Urinary bladder (tissue), 4 donors: Measurements from ENCODE around the gene TXNRD1. TPM values are rescaled to one million over a fixed set of nuclear protein-coding genes. Genes with fewer than 3 reads are reported as not detected.

ENCODE experiments used
- DNase-seq: peaks from one replicate; pipeline ENCODE4 v3.0.0-alpha.2; 2015; ENCODE audit errors: extremely low spot score
- H3K27ac ChIP-seq: one replicate; pipeline ENCODE4 v1.5.1; 2013; ENCODE audit warnings: low read depth, mild to moderate bottlenecking, moderate library complexity
- H3K36me3 ChIP-seq: one replicate; pipeline ENCODE4 v1.6.1; 2013; ENCODE audit warnings: mild to moderate bottlenecking, moderate library complexity; ENCODE audit not compliant: insufficient read depth
- H3K4me1 ChIP-seq: one replicate; pipeline ENCODE4 v1.6.1; 2013; ENCODE audit warnings: mild to moderate bottlenecking, moderate library complexity; ENCODE audit not compliant: insufficient read depth
- H3K4me3 ChIP-seq: one replicate; pipeline ENCODE4 v1.5.1; 2013; ENCODE audit warnings: low read depth, low read length
- WGBS: extraction: QIAGEN DNeasy Blood & Tissue Kit; methylation state at CpG from one replicate; pipeline ENCODE4 v1.1.7; 2013; 5-methylcytosine and 5-hydroxymethylcytosine counted together
- polyA plus RNA-seq: library from polyadenylated mRNA; stranded (reverse); fragments of 200-250 nt; gene quantifications from one replicate; pipeline ENCODE4 v1.2.3, GENCODE V29; 2013
- total RNA-seq: library from RNA; depleted of rRNA; stranded (reverse); fragments of >200 nt; gene quantifications from one replicate; pipeline ENCODE4 v1.2.3, GENCODE V29; 2014
- donor health status: healthy with polysubstance abuse.
- donor health status: healthy.

TXNRD1 gene
- total and polyA plus RNA-seq, 2 donors: 69.4 to 267 TPM

DNA sequence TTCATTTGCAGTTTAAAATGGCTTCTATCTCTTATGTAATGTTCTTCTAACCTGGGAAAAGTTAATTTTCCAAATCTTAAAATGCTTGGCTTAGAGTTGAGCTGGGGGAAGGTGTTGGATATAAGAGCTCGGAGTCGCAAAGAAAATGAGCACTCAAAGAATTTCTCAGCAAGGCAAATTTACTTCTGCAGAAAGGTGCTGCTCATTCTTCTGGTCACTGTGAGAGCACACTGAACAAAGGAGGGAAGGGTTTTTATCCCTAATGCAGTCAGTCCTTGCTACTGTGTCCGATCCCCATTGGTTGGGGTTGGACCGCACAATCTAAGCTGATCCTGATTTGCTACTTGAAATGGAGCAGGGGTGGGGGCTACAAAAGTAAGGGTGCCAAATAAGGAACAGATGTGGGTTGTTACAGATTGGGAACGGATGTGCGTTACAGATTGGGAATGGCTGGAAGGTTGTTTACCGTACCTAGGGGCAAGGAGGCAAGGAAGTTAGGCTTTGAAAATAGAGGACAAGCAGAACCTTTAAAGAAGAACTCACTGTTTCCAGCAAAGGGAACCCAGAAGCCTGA is 19.4 kb downstream of the TXNRD1 start:
- Histone ChIP-seq H3K36me3 (no peaks in the 10 kb centered on the region), H3K4me3 (no peak overlapping the region), H3K4me1 (no peaks in the 10 kb centered on the region), H3K27ac (no peak overlapping the region)
- 93% methylated on average over 7 of the region's 7 CpGs for WGBS
- no peak for DNase-seq

DNA sequence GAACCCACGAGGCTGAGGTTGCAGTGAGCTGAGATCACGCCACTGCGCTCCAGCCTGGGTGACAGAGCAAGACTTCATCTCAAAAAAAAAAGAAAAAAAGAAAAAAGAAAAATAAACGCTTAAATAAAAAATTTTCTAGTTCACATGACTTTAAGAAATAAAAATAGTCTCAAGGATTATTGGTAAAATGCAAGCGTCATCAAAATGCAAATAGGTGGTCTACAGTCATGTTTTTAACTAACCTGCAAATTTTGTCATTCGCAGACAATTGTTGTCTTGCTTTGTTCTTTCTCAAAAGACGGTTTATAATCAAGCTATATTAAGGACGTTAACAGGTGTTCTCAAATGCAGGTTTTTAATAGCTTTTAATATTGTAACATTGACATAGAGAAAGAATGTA is 22.4 kb downstream of the TXNRD1 start:
- Histone ChIP-seq H3K27ac (no peak overlapping the region), H3K36me3 (no peaks in the 10 kb centered on the region), H3K4me1 (no peaks in the 10 kb centered on the region), H3K4me3 (no peak overlapping the region)
- DNase-seq: no peak
- WGBS: 91% methylated on average over 8 of the region's 8 CpGs

DNA sequence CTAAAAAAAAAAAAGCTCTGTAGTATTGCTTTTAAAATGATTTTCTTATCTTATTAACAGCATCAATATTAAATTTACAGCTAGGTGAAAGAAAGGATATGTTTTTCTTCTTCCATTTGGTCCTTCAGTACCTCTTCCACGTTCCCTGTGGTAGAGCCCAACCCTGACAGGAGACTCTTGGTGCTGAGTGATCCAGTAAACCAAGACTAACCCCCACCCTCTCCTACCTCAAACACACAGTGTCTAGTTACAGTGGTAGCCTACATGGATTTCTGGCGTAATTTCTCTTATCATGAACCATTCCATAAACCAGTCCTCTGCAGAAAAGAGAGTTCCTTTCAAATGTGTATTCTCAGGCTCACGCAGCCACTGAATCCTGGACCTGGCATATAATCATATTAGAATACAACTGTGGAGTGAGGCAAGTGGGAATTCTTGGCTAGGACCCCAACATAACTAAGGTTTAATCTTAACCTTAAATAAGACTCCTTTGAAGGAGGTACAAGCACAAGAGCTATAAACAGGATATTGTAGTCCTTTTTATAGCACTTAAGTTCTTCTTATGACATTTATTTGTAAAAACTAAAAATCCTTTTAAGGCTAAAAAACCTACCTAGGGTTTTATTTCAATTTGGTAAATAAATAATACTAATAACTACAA is 27.1 kb downstream of the TXNRD1 start:
- H3K36me3 ChIP-seq: no peaks in the 10 kb centered on the region
- H3K4me3 ChIP-seq: no peak overlapping the region
- H3K4me1 ChIP-seq: no peaks in the 10 kb centered on the region
- DNase-seq: no peak
- H3K27ac ChIP-seq: no peak overlapping the region
- WGBS: 38% methylated on average over 3 of the region's 3 CpGs

DNA sequence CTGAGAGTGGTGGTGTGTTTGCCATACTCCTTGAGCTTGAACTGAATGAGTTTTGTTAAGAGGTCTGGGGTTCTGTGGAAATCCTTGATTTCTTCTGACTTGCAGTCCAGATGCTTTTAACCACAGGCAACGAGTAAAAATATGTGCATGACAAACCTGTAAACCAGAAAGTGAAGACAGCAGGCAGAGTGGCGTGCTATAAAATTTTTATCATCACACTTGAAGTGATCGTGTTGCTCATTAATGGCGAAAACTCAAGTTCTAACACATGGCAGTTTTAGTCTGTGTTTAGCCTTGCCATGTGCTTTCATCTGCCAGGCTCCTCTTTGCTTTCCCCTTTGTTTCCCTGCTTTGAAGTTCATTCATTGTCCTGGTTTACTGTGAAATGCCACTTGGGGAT is 28.0 kb downstream of the TXNRD1 start:
- WGBS: 37% methylated on average over 4 of the region's 4 CpGs
- Histone ChIP-seq H3K27ac (no peak overlapping the region), H3K36me3 (no peaks in the 10 kb centered on the region), H3K4me1 (no peaks in the 10 kb centered on the region), H3K4me3 (no peak overlapping the region)
- DNase-seq: no peak

GRCh38 chr12:104243971-104244370 is 28.4 kb downstream of the TXNRD1 start:
- DNase-seq: no peak
- Histone ChIP-seq H3K4me3 (no peak overlapping the region), H3K4me1 (no peaks in the 10 kb centered on the region), H3K36me3 (no peaks in the 10 kb centered on the region), H3K27ac (no peak overlapping the region)
- 70% methylated on average over 1 of the region's 1 CpG for WGBS

DNA sequence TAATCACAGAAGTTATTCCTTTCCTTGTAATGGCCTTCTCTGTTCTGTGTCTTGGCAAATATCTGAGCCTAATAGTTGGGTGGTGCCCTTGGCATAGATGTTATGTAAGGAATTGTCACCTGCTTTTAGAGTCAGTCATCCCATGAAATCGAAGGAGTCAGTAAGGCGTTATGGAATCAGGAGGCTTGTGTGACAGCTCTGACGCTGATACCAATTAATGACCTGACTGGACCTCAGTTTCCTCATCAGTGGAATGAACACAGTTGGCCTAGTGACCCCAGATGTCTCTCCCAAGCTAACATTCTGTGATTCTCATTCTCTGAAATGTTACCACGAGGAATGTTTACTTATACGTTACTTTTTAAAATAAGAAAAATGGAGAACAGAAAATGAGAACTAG is 32.1 kb downstream of the TXNRD1 start:
- Histone ChIP-seq H3K4me1 (no peaks in the 10 kb centered on the region), H3K27ac (no peak overlapping the region), H3K4me3 (no peak overlapping the region), H3K36me3 (no peaks in the 10 kb centered on the region)
- 87% methylated on average over 5 of the region's 5 CpGs for WGBS
- DNase-seq: no peak

DNA sequence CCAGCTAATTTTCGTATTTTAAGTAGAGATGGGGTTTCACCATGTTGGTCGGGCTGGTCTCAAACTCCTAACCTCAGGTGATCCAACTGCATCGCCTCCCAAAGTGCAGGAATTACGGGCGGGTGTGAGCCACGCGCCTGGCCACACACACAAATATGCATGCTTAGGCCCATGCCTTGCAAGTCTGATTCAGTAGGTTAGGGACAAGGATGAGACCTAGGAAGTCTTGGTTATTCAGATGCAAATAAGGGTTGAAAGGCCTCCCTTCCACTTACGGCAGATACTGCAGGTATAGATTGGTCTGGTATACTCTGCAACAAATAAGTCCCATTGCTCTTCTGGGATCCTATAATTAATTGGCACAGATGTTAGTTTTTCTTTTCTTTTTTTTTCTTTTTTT is 32.9 kb downstream of the TXNRD1 start:
- WGBS: 95% methylated on average over 8 of the region's 8 CpGs
- Histone ChIP-seq H3K4me3 (no peak overlapping the region), H3K27ac (no peak overlapping the region), H3K36me3 (no peaks in the 10 kb centered on the region), H3K4me1 (no peaks in the 10 kb centered on the region)
- DNase-seq: no peak

DNA sequence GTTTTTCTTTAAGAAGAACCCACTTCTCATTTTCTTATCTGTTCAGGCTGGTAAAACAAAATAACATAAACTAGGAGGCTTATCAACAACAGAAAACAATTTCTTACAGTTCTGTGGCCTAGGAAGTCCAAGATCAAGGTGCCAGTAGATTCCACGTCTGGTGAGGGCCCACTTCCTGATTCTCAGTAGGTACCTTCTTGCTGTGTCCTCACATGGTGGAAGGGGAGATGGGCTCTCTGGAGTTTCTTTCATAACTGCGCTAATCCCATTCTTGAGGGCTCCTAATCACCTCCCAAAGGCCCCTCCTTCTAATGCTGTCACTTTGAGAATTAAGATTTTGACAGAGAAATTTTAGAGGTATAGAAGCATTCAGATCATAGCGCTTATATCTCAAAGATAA is 33.4 kb downstream of the TXNRD1 start:
- 90% methylated on average over 3 of the region's 3 CpGs for WGBS
- no peak overlapping the region for H3K27ac ChIP-seq
- no peaks in the 10 kb centered on the region for H3K4me1 ChIP-seq
- no peak for DNase-seq
- no peak overlapping the region for H3K4me3 ChIP-seq
- no peaks in the 10 kb centered on the region for H3K36me3 ChIP-seq

DNA sequence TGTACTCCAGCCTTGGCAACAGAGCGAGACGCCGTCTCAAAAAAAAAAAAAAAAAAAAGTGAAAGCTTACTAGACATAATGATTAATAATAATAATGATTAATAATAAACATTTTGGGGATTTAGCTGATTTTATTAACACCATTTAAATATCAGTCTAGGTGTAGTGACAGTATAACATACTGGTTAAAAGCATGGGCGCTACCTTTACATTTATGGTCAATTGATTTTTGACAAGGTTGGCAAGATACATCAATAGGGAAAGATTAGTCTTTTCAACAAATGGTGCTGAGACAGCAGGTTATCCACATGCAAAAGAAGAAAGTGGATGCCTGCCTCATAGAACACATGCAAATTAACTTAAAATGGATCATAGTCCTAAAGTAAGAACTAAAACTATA is 34.3 kb downstream of the TXNRD1 start:
- Histone ChIP-seq H3K36me3 (no peaks in the 10 kb centered on the region), H3K27ac (no peak overlapping the region), H3K4me1 (no peaks in the 10 kb centered on the region), H3K4me3 (no peak overlapping the region)
- DNase-seq: no peak
- WGBS: 100% methylated on average over 4 of the region's 4 CpGs

DNA sequence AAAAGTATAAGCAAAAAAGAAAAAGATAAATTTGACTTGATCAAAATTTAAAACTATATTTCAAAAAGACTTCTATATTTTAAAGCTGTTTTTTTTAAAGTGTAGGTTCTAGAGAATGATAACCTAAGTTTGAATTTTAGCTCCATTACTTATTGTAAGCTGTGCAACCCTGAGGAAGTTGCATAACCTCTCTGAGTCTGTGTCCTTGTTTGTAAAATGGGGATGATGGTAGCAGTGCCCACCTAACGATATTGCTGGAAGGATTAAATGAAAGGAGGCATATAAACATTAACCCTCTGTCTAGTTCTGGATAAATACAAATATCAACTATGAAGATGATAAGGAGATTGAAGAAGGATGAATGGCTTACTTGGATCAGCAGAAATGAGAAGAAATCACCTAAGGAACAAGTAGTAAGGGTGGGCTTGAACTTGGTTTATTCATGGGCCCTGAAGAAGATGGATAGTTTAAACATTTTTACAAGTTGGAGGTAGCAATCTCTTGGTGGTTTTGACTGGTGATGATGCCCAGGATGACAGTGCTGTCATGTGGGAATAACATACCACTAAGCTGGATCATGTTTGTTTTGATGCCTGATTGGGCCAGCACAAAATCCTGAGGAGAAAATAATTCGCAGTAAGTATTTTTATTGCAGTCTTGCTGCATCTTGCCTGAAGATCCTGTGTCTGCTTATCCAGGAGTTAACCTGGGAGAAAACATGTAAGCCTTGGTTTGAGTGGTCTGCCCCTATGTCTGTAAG is 35.0 kb downstream of the TXNRD1 start:
- Histone ChIP-seq H3K36me3 (no peaks in the 10 kb centered on the region), H3K27ac (no peak overlapping the region), H3K4me1 (no peaks in the 10 kb centered on the region), H3K4me3 (no peak overlapping the region)
- WGBS: 66% methylated on average over 2 of the region's 2 CpGs
- no peak for DNase-seq

- Histone ChIP-seq H3K27ac (no peak overlapping the region), H3K36me3 (no peaks in the 10 kb centered on the region), H3K4me3 (no peak overlapping the region), H3K4me1 (no peaks in the 10 kb centered on the region)
- DNase-seq: no peak
Observed at GRCh38 chr12:104257913-104258472, 42.4 kb downstream of the TXNRD1 start.

DNA sequence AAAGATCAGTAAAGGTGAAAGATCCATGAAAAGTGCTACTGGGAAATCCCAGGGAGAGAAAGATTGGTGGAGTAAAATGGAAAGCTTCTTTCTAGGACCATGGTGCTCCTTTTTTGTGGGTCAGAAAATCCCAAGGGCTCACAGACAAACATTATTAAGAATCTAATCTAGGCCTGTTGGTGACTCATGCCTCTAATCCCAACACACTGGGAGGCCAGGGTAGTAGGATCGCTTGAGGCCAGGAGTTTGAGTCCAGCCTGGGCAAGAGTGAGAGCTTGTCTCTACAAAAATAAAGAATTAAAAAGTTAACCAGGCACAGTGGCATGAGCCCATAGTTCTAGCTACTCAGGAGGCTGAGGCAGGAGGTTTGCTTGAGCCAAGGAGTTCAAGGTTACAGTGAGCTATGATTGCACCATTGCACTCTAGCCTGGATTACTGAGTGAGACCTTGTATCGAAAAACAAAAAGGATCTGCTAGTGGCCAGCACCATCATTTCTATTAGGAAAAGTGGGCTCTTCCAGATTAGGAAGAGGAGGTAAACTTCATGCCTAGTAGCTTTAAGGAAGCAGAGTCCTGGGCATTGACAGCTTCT is 43.0 kb downstream of the TXNRD1 start:
- DNase-seq: no peak
- Histone ChIP-seq H3K4me1 (no peaks in the 10 kb centered on the region), H3K4me3 (no peak overlapping the region), H3K36me3 (no peaks in the 10 kb centered on the region), H3K27ac (no peak overlapping the region)
- 87% methylated on average over 2 of the region's 2 CpGs for WGBS

DNA sequence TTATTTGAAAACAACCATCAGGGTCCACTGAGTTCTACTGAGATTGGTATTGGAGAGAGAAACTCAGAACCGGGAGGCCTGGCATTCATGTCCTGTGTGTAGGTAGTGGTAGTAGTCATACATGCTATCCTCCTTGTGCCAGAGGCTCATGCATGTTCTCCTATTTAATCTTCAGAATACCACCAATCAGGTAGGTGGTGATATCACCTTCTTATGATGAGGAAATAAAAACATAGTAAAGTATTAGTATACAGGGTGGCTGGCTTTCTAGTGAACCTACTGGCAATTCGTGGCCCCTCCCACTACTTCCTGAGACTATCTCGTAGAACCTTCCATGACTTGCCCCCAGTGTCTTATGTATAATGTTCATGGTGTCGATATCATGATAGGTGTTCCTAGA is 47.4 kb downstream of the TXNRD1 start:
- no peaks in the 10 kb centered on the region for H3K36me3 ChIP-seq
- WGBS: 82% methylated on average over 4 of the region's 4 CpGs
- no peaks in the 10 kb centered on the region for H3K4me1 ChIP-seq
- no peak for DNase-seq
- H3K4me3 ChIP-seq: no peak overlapping the region
- H3K27ac ChIP-seq: no peak overlapping the region
